Measurements from ENCODE around the gene KRTAP24-1.

The KRTAP24-1 gene

GRCh38 chr21:30233228-30234020 is 49.3 kb downstream of the KRTAP24-1 start:
- no peak for DNase-seq

- no peak for DNase-seq
Measured at GRCh38 chr21:30232011-30232410, 50.7 kb downstream of the KRTAP24-1 start.

Measured in CD4-positive, alpha-beta T cell treated with Interferon alpha-2 for 1 hour (primary cell).